GM19463 (cell line): Measurements from ENCODE around the gene ZMYM1.
"Not testable (repeated sequence)": the region's sequence is repeated elsewhere in the genome, so short reads cannot be mapped to it uniquely, and the experiment has no call there.

ENCODE experiments used
- ATAC-seq: cut with Tn5 transposase; IDR thresholded peaks from one replicate; pipeline ENCODE4 v1.9.1; 2021; ENCODE audit warnings: mild to moderate bottlenecking, moderate library complexity; ENCODE audit not compliant: unreplicated experiment

The ZMYM1 gene

DNA sequence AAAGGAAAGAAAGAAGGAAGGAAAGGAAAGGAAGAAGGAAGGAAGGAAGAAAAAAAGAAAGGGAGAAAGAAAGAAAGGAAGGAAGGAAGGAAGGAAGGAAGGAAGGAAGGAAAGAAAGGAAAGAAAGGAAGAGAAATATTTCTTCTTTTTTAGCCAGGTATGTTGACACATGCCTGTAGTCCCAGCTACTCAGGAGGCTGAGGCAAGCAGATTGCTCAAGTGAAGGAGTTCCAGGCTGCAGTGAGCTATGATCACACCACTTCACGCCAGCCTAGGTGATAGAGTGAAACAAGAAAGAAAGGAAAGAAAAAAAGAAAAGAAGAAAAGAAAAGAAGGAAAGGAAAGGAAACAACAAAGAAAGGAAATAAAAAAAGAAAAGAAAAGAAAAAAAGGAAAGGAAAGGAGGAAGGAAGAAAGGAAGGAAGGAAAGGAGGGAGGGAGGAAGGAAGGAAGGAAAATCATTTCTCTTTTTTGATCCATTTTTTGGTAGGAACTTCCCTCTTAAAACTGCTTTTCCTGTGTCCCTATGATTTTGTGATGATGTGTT, 5.8 kb upstream of the ZMYM1 start:
- ATAC-seq: no peak

DNA sequence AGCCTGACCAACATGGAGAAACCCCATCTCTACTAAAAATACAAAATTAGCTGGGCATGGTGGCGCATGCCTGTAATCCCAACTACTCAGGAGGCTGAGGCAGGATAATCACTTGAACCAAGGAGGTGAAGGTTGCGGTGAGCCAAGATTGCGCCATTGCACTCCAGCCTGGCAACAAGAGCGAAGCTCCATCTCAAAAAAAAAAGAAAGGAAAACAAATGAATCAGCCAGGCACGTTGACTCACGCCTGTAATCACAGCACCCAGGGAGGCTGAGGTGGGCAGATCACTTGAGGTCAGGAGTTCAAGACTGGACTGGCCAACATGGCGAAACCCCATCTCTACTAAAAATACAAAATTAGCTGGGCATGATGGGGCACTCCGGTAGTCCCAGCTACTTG, 2.8 kb upstream of the ZMYM1 start:
- ATAC-seq: not testable (repeated sequence)

DNA sequence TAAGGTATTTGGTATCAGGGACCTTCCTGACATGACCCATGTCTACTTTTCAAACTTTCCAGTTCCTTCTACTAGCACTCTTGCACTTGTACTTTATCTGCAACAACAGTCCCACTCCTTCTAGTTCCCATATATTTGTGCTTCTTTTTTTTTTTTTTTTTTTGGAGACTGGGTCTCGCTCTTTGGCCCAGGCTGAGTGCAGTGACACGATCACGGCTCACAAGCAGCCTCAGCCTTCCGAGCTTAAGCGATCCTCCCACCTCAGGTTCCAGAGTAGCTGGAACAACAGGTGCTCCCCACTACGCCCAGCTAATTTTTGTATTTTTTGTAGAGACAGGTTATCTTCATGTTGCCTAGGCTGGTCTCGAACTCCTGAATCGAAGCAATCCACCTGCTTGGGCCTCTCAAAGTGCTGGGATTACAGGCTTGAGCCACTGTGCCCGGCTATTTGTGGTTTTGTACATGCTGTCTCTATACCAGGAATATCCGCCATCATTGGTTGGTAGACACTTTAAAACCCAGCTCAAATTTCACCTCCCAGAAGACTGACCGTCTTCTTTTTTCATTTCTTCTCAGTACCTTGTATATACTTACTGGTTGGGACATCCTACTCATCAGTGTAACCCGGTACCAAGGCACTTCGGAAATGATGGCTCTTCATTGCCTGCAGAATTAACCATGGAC, 1.1 kb downstream of the ZMYM1 start:
- ATAC-seq: no peak

- no peak for ATAC-seq
Observed at GRCh38 chr1:35085421-35085820, 6.2 kb downstream of the ZMYM1 start.

DNA sequence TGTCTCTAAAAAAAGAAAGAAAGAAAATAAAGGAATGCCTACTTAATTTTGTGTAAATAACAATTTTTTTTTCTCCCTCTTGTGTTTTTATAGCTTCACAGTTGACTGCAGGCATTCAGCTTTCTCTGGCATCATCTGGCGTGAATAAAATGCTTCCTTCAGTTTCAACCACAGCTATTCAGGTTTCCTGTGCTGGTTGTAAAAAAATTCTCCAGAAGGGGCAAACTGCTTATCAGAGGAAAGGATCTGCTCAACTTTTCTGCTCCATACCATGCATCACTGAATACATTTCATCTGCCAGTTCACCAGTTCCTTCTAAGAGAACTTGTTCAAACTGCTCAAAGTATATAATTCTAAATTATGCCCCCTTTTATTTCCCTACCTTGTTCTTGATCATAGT, 18.0 kb downstream of the ZMYM1 start:
- ATAC-seq: no peak

DNA sequence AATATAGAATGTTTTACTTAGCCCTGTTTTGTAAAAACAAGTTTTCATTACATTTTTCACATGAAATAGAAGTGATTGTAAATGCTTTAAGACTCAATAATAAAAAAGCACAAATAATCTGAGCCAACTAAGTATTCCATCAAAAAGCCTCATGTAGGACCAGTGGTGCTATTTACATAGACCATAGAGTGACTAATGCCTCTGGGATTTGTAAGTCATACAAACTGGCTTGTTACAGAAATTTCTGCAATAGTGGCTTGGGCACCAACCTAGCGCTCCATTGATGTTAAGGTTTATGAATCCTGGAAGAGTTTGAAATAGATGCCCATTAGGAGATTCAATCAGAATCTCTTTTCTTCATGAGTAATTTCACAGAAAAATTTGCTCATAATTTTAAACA, 31.9 kb downstream of the ZMYM1 start:
- no peak for ATAC-seq

- no peak for ATAC-seq
Observed at GRCh38 chr1:35112668-35113067, 33.5 kb downstream of the ZMYM1 start.

DNA sequence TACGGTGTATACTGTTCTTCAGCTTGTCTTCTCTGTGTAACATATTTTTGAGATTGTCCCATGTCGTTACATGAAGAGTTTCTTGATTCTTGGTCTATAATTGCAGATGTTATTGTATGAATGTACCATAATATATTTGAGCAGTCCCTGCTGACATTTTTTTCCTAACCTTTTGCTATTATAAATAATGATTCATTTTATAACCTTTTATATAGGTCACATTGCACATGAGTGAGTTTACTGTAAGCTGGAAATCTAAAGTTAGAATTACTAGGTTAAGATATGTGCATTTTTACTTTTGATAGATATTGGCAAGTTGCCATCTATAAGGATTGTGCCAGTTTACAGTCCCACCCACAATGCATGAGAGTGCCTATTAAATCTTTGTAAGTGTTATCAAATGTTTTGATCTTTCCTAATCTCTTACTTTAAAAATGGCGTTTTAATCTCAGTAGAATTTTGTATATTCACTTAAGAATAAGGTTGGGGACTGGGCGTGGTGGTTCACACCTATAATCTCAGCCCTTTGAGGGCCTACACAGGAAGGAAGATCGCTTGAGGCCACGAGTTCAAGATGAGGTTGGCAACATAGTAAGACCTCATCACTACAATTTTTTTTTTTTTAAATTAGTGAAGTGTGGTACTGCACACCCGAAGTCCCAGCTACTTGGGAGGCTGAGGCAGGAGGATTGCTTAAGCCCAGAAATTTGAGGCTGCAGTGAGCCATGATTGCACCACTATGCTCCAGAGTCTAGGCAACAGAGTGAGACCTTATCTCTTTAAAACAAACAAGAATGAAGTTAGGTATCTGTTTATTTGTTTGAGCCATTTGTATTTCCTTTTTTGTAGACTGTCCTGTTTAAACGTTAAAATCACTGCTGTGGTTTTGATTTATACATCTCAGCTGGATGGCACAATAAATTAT, 36.5 kb downstream of the ZMYM1 start:
- ATAC-seq: no peak

GRCh38 chr1:35120458-35121133, 41.4 kb downstream of the ZMYM1 start:
- no peak for ATAC-seq

- ATAC-seq: no peak
Observed at GRCh38 chr1:35122311-35122710, 43.1 kb downstream of the ZMYM1 start.

DNA sequence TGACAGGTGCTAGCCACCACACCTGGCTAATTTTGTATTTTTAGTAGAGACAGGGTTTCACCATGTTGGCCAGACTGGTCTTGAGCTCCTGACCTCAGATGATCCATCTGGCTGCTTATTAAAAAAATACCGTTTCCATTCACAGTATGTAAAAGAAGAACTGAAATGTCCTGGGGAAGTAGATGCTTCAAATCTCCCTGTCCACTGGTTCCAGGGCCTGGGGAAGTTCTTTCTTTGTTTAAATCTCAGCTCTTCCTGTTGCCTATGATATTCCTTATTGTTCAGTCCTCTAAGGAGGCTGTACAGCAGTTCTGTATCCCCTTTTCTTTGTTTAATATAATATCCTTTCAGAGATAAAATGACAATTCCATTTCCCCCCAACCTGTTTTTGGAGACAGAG, 47.4 kb downstream of the ZMYM1 start:
- ATAC-seq: no peak

- ATAC-seq: no peak
Observed at GRCh38 chr1:35129080-35129479, 49.9 kb downstream of the ZMYM1 start.

DNA sequence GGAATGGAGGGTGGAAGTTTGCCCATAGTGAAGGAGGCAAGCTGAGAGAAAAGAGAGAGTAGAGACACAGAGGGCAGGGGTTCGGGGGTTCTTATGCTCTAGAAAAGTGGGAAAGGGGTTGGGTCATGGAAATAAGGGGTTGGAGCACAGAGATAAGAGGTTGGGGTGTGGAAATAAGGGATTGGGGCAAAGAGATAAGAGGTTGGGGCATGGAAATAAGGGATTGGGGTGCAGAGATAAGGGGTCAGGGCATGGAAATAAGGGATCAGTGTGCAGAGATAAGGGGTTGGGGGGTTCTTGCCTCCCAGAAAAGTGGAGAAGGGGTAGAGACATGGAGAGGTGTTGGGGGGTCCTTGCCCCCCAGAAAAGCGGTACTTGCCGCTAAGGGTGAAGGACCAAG, 57.6 kb downstream of the ZMYM1 start:
- ATAC-seq: no peak

- not testable (repeated sequence) for ATAC-seq
Observed at GRCh38 chr1:35137590-35137989, 58.4 kb downstream of the ZMYM1 start.

DNA sequence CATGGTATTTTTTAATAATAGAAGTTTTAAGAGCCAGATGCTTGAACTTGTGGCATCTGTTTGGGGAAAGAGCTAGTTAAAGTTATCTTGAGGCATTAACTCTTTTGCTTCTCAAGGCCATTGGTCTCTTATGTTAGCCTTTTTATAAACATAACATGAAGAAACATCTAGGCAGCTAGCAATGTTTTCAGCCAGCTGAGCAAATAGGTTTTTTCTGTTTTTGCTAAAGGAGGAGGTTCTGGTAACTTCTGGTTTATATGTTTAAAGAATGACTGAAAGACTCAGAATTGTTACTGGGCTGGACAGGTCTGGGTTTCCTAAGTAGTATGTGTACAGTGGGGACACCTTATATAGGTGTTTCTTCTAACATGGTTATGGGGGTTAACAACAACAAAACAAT, 63.1 kb downstream of the ZMYM1 start:
- not testable (repeated sequence) for ATAC-seq

- not testable (repeated sequence) for ATAC-seq
Observed at GRCh38 chr1:35142728-35143127, 63.5 kb downstream of the ZMYM1 start.

- ATAC-seq: no peak
Observed at GRCh38 chr1:35143737-35144508, 64.7 kb downstream of the ZMYM1 start.

- not testable (repeated sequence) for ATAC-seq
Observed at GRCh38 chr1:35145892-35146549, 66.8 kb downstream of the ZMYM1 start.

- no peak for ATAC-seq
Observed at GRCh38 chr1:35151220-35151619, 72.0 kb downstream of the ZMYM1 start.

GRCh38 chr1:35164893-35165292, 85.7 kb downstream of the ZMYM1 start:
- ATAC-seq: no peak
